LNCAP (cell line): ENCODE results near the gene EHMT1.

Source experiments
- CTCF ChIP-seq: fragments of 450-650 bp; IDR thresholded peaks from 2 replicates; pipeline ENCODE4 v1.5.1; 2017; ENCODE audit warnings: mild to moderate bottlenecking

The EHMT1 gene

DNA sequence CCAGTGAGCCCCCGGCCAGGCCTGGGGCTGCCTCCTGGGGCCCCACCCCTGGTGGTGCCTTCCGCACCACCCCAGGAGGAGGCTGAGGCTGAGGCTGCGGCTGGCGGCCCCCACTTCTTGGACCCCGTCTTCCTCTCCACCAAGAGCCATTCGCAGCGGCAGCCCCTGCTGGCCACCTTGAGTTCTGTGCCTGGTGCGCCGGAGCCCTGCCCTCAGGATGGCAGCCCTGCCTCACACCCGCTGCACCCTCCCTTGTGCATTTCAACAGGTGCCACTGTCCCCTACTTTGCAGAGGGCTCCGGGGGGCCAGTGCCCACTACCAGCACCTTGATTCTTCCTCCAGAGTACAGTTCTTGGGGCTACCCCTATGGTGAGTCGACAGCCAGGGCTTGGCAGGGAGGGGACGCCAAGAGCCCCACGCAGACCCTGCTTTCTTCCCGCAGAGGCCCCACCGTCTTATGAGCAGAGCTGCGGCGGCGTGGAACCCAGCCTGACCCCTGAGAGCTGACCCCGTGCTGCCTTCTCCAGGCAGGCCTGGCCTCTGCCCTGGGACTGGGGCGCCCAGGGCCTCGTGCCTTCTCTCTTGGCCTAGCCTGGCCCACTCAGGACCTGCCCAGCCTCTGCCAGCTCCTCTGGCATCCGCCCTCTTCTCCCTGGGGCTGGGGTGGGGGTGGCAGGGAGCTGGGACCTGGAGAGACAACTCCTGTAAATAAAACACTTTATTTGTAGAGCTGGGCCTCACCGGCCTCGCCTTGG lies 4.0 kb upstream of the EHMT1 start:
- TF ChIP-seq CTCF = no peak

DNA sequence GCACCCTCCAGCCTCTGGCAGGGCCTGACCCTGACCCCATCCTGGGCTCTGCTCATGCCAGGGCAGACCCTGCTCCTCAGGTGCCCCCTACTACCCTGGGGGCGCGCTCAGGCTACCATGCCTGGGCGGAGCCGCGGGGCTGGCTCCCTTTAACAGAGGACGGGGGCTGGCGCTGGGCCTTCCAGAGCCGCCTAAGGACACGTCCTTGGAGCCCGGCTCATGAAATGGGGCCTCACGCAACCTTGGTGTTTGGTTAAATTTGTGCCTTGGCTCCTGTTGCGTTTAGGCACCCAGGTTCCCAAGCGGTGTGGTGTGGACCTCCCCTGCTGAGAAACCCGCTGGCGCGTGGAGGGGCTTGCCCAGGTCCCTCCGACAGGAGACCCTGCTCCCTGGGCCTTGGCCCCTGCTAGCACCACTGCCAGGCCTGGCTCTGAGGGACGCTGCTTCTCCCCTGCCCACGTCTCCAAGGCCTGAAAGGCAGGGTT lies 3.4 kb upstream of the EHMT1 start:
- no peak for TF ChIP-seq CTCF

- TF ChIP-seq CTCF = no peak
Observed at GRCh38 chr9:137619240-137620047, 639 bp downstream of the EHMT1 start.

- TF ChIP-seq CTCF = no peak
Observed at GRCh38 chr9:137620048-137620405, 1.2 kb downstream of the EHMT1 start.

GRCh38 chr9:137620581-137620980 lies 1.8 kb downstream of the EHMT1 start:
- TF ChIP-seq CTCF = no peak

DNA sequence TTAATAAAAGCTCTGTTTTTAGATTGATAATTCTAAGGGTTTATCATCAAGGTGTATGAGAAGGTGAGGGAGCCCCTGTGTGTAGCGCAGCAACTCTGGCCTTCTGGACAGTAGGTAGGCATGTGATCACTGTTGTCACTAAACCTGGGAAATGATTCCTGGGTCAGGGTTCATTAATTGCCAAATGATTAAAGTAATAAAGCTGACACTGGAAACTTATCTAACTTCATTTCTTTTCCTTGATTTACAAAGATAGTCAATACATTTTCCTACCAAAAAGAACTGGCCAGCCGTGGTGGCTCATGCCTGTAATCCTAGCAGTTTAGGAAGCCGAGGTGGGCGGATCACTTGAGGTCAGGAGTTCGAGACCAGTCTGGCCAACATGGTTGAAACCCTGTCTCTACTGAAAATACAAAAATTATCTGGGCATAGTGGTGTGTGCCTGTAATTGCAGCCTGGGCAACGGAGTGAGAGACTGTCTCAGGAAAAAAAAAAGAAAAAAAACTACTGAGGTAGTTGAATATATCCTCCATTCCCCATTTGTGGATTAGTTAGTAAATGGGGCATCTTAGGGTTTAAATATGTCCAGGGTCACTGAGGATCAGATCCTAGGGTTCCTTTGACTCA lies 2.4 kb downstream of the EHMT1 start:
- peak; percentile 18; the same call in 1 of the 2 replicates for TF ChIP-seq CTCF

- no peak for TF ChIP-seq CTCF
Observed at GRCh38 chr9:137626464-137626863, 7.7 kb downstream of the EHMT1 start.
